SK-N-SH (cell line): ENCODE data around the gene AUH. TPM values are rescaled to one million over a fixed set of nuclear protein-coding genes. Genes with fewer than 3 reads are reported as not detected.

Experiments used
- CTCF ChIA-PET: fragments of 300-600, 350-600 bp; formaldehyde crosslinking; extraction: SDS; loops from one replicate; lab custom pipeline; 2021; lab: Yijun Ruan, JAX
- POLR2A ChIA-PET: fragments of 350-600 bp; sonication (Branson Sonifier 250); formaldehyde crosslinking; extraction: SDS; loops from one replicate; lab custom pipeline; 2020; ENCODE audit warnings: antibody characterized with exemption, inconsistent platforms; lab: Yijun Ruan, JAX
- DNase-seq: peaks from one replicate; pipeline ENCODE4 v3.0.0; 2012
- H2AFZ ChIP-seq: fragments of 200-600 bp; sonication (generic); 2 replicates; pipeline ENCODE4 v1.8.1; 2016; ENCODE audit warnings: antibody characterized with exemption, mild to moderate bottlenecking, low read depth
- H3F3A ChIP-seq: fragments of 200-600 bp; sonication (generic); replicated peaks from 2 replicates; pipeline ENCODE3; 2016; ENCODE audit warnings: antibody characterized with exemption, mild to moderate bottlenecking; ENCODE audit not compliant: insufficient read depth
- H3K27ac ChIP-seq, 2 experiments: fragments of 200-500 bp in 1 of 2; fragments of 200-600 bp in 1 of 2; sonication (Bioruptor generic) in 1 of 2; sonication (generic), shearing (Covaris generic) in 1 of 2; 2 replicates each; pipeline versions ENCODE4 v1.5.1 to v1.6.1; 2014 to 2016; ENCODE audit warnings: low read depth in 2 of 2, inconsistent platforms in 1 of 2, low read length in 1 of 2, mild to moderate bottlenecking in 1 of 2, mixed read lengths in 1 of 2
- H3K27me3 ChIP-seq: fragments of 200-600 bp; sonication (generic), shearing (Covaris generic); 2 replicates; pipeline ENCODE4 v1.6.1; 2016; ENCODE audit warnings: mixed run types; ENCODE audit not compliant: insufficient read depth
- H3K36me3 ChIP-seq, 2 experiments: fragments of 200-500 bp in 1 of 2; fragments of 200-600 bp in 1 of 2; sonication (Bioruptor generic) in 1 of 2; sonication (generic) in 1 of 2; replicated peaks in 1 of 2; 2 replicates each; pipeline versions ENCODE3 to v1.5.1; 2014 to 2016; ENCODE audit warnings: low read length in 1 of 2, mild to moderate bottlenecking in 1 of 2; ENCODE audit not compliant: insufficient read depth in 2 of 2, control insufficient read depth in 1 of 2
- H3K4me1 ChIP-seq, 2 experiments: fragments of 200-500 bp in 1 of 2; fragments of 200-600 bp in 1 of 2; sonication (Bioruptor generic) in 1 of 2; sonication (generic), shearing (Covaris generic) in 1 of 2; 2 replicates each; pipeline versions ENCODE4 v1.5.1 to v1.6.1; 2014 to 2016; ENCODE audit warnings: low read depth in 1 of 2, low read length in 1 of 2, mixed run types in 1 of 2; ENCODE audit not compliant: insufficient read depth in 2 of 2, control insufficient read depth in 1 of 2
- H3K4me2 ChIP-seq: fragments of 200-600 bp; sonication (generic), shearing (Covaris generic); 2 replicates; pipeline ENCODE4 v1.6.1; 2017; ENCODE audit warnings: mixed run types
- H3K4me3 ChIP-seq, 2 experiments: fragments of 200-500 bp in 1 of 2; fragments of 200-600 bp in 1 of 2; sonication (Bioruptor generic) in 1 of 2; sonication (generic), shearing (Covaris generic) in 1 of 2; 2 replicates each; pipeline versions ENCODE4 v1.5.1 to v1.8.1; 2014 to 2016; ENCODE audit warnings: low read depth in 2 of 2, inconsistent platforms in 1 of 2, low read length in 1 of 2, mild to moderate bottlenecking in 1 of 2, mixed read lengths in 1 of 2, moderate library complexity in 1 of 2
- H3K79me2 ChIP-seq: fragments of 200-600 bp; sonication (generic); 2 replicates; pipeline ENCODE4 v1.8.1; 2017; ENCODE audit warnings: mild to moderate bottlenecking; ENCODE audit not compliant: insufficient read depth
- H3K9ac ChIP-seq: fragments of 200-600 bp; sonication (generic); 2 replicates; pipeline ENCODE4 v1.6.1; 2017; ENCODE audit warnings: mixed run types
- H3K9me2 ChIP-seq: fragments of 200-600 bp; sonication (generic); 2 replicates; pipeline ENCODE4 v1.6.1; 2017; ENCODE audit warnings: mixed run types
- H3K9me3 ChIP-seq: fragments of 200-600 bp; sonication (generic); 2 replicates; pipeline ENCODE4 v1.6.1; 2017; ENCODE audit warnings: mixed run types, mild to moderate bottlenecking, moderate library complexity
- H4K20me1 ChIP-seq: fragments of 200-600 bp; sonication (generic); 2 replicates; pipeline ENCODE4 v1.6.1; 2017; ENCODE audit warnings: mild to moderate bottlenecking, mixed run types; ENCODE audit not compliant: insufficient read depth
- CHD2 ChIP-seq: fragments of 150-350 bp; IDR thresholded peaks from 2 replicates; pipeline ENCODE4 v1.6.1; 2018; ENCODE audit warnings: low read length; ENCODE audit not compliant: partially characterized antibody
- EP300 ChIP-seq, 2 experiments: IDR thresholded peaks; 2 replicates each; pipeline versions ENCODE4 v1.4.0 to v1.6.1; 2012; ENCODE audit warnings: borderline replicate concordance in 1 of 2, low read depth in 1 of 2, low read length in 1 of 2
- GABPA ChIP-seq: IDR thresholded peaks from 2 replicates; pipeline ENCODE4 v1.4.0; 2012; ENCODE audit warnings: low read depth, mild to moderate bottlenecking
- GATA2 ChIP-seq: sonication (generic); formaldehyde crosslinking; IDR thresholded peaks from 2 replicates; pipeline ENCODE4 v1.5.0; 2020; ENCODE audit warnings: mild to moderate bottlenecking, missing genetic modification reagents
- JUND ChIP-seq: IDR thresholded peaks from 2 replicates; pipeline ENCODE4 v1.4.0; 2012
- MXI1 ChIP-seq: IDR thresholded peaks from 2 replicates; pipeline ENCODE4 v1.6.1; 2012; ENCODE audit warnings: mild to moderate bottlenecking, low read depth, low read length, improper control_type of control experiment
- NFIC ChIP-seq: IDR thresholded peaks from 2 replicates; pipeline ENCODE4 v1.4.0; 2012; ENCODE audit warnings: borderline replicate concordance
- RAD21 ChIP-seq: IDR thresholded peaks from 2 replicates; pipeline ENCODE4 v1.6.1; 2012; ENCODE audit warnings: mild to moderate bottlenecking, low read length
- RFX5 ChIP-seq: IDR thresholded peaks from 2 replicates; pipeline ENCODE4 v1.6.1; 2012; ENCODE audit warnings: mild to moderate bottlenecking, improper control_type of control experiment, low read length
- SIN3A ChIP-seq: IDR thresholded peaks from 2 replicates; pipeline ENCODE4 v1.6.1; 2012; ENCODE audit warnings: low read depth, mild to moderate bottlenecking, low read length, moderate library complexity, borderline replicate concordance
- TAF1 ChIP-seq: IDR thresholded peaks from 2 replicates; pipeline ENCODE4 v1.6.1; 2012; ENCODE audit warnings: low read depth, mild to moderate bottlenecking, low read length, moderate library complexity, borderline replicate concordance
- TCF12 ChIP-seq: IDR thresholded peaks from 2 replicates; pipeline ENCODE4 v1.4.0; 2012
- YY1 ChIP-seq: IDR thresholded peaks from 2 replicates; pipeline ENCODE4 v1.4.0; 2012; ENCODE audit warnings: low read depth, mild to moderate bottlenecking
- WGBS: methylation state at CpG from one replicate; pipeline ENCODE4 v1.1.6; 2017; ENCODE audit warnings: low lambda C conversion rate; 5-methylcytosine and 5-hydroxymethylcytosine counted together
- polyA plus RNA-seq, 3 experiments: library from polyadenylated mRNA; depleted of rRNA; stranded (reverse); fragments of >200 nt; gene quantifications; 2 replicates each; pipeline ENCODE4 v1.2.3, GENCODE V29; 2012
- TF ChIP-seq, protein P1 (sequence below): IDR thresholded peaks from 2 replicates; pipeline ENCODE4 v1.4.0; 2012; ENCODE audit warnings: low read depth, borderline replicate concordance
- TF ChIP-seq, protein P2 (sequence below): fragments of 200-600 bp; sonication (generic); IDR thresholded peaks from 2 replicates; pipeline ENCODE4 v1.6.1; 2017; ENCODE audit warnings: antibody characterized with exemption, mild to moderate bottlenecking, moderate library complexity
- TF ChIP-seq, protein P3 (sequence below): IDR thresholded peaks from 2 replicates; pipeline ENCODE4 v1.4.0; 2012; ENCODE audit warnings: low read depth

AUH gene
- polyA plus RNA-seq, 1 of the 3 experiments (the other 2 are of a cell fraction) = 7.6 TPM

- Histone ChIP-seq H3K4me3 (no peak overlapping the region), H3K9me2 (no peaks in the 10 kb centered on the region)
- 67% methylated on average over 5 of the region's 5 CpGs for WGBS
These were observed 60.6 kb downstream of the AUH start for GRCh38 chr9:91301161-91301560.

GRCh38 chr9:91298311-91298710, 63.4 kb downstream of the AUH start:
- ChIA-PET CTCF (interaction anchor here (1.4 kb wide), 1 partner anchor 9 kb away, joined by 3 read pairs; no protein-coding TSS in a partner anchor), POLR2A (no interaction called here)
- H3K4me2 ChIP-seq = no peak overlapping the region
- H3K36me3 ChIP-seq = peaks cover 7 to 15% of the 10 kb centered on the region in 2 experiments
- H2AFZ ChIP-seq = no peak overlapping the region
- no peaks in the 10 kb centered on the region for H3K9me3 ChIP-seq
- no peaks in the 10 kb centered on the region for H3K9me2 ChIP-seq
- no peak overlapping the region for H3K4me3 ChIP-seq
- no peak for DNase-seq
- H3K27ac ChIP-seq = no peak overlapping the region
- H3K9ac ChIP-seq = no peak overlapping the region
- H3K4me1 ChIP-seq = peaks cover 0 to 17% of the 10 kb centered on the region in 2 experiments; a peak in 1 of 4 replicates
- no peaks in the 10 kb centered on the region for H3F3A ChIP-seq
- H3K27me3 ChIP-seq = no peaks in the 10 kb centered on the region
- H4K20me1 ChIP-seq = no peaks in the 10 kb centered on the region
- TF ChIP-seq, protein P1, sequence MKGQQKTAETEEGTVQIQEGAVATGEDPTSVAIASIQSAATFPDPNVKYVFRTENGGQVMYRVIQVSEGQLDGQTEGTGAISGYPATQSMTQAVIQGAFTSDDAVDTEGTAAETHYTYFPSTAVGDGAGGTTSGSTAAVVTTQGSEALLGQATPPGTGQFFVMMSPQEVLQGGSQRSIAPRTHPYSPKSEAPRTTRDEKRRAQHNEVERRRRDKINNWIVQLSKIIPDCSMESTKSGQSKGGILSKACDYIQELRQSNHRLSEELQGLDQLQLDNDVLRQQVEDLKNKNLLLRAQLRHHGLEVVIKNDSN = no peak
- TF ChIP-seq CHD2 = no peak
- TF ChIP-seq JUND = no peak
- no peak for TF ChIP-seq EP300 (IDR thresholded peaks at IDR 0.05; ENCODE audit: borderline replicate concordance in 1 of 2, low read depth in 1 of 2, low read length in 1 of 2)
- TF ChIP-seq SIN3A = no peak
- TF ChIP-seq RFX5 = no peak
- H3K79me2 ChIP-seq = no peaks in the 10 kb centered on the region
- WGBS = 67% methylated on average over 2 of the region's 2 CpGs

More at GRCh38 chr9:91301161-91301560, 60.6 kb downstream of the AUH start:
- Histone ChIP-seq H3K79me2 (no peaks in the 10 kb centered on the region), H3F3A (peaks cover 5% of the 10 kb centered on the region), H3K4me1 (peaks cover 0 to 19% of the 10 kb centered on the region in 2 experiments; a peak in 1 of 4 replicates), H3K9ac (no peak overlapping the region), H3K9me3 (no peaks in the 10 kb centered on the region), H3K36me3 (peaks cover 0 to 4% of the 10 kb centered on the region in 2 experiments), H3K27me3 (no peaks in the 10 kb centered on the region), H3K4me2 (peak overlapping the region; percentile 54; the same call in 1 of the 2 replicates), H4K20me1 (no peaks in the 10 kb centered on the region), H2AFZ (no peak overlapping the region), H3K27ac (peak overlapping the region in 1 of 2 experiments; percentile 69; a peak in 2 of 4 replicates)
- ChIA-PET CTCF (interaction anchor here (0.7 to 1.3 kb wide), 2 partner anchors 16 to 18 kb away, joined by 3 read pairs; no protein-coding TSS in a partner anchor), POLR2A (no interaction called here)
- 0 out of 2 replicates have a peak, but pooled peaks have one; percentile 17 for TF ChIP-seq JUND
- no peak for TF ChIP-seq SIN3A
- no peak for DNase-seq

GRCh38 chr9:91297306-91297705, 64.4 kb downstream of the AUH start:
- no peak overlapping the region for H3K9ac ChIP-seq
- H3K4me1 ChIP-seq = peaks cover 0 to 13% of the 10 kb centered on the region in 2 experiments; a peak in 1 of 4 replicates
- H3K9me2 ChIP-seq = no peaks in the 10 kb centered on the region
- H3K36me3 ChIP-seq = peaks cover 7 to 15% of the 10 kb centered on the region in 2 experiments
- H3K9me3 ChIP-seq = no peaks in the 10 kb centered on the region
- no peak for DNase-seq
- no peak overlapping the region for H3K4me2 ChIP-seq
- H3K27me3 ChIP-seq = no peaks in the 10 kb centered on the region
- H3K4me3 ChIP-seq = no peak overlapping the region
- POLR2A ChIA-PET = no interaction called here
- H3F3A ChIP-seq = no peaks in the 10 kb centered on the region
- H3K27ac ChIP-seq = no peak overlapping the region
- H4K20me1 ChIP-seq = no peaks in the 10 kb centered on the region
- no peaks in the 10 kb centered on the region for H3K79me2 ChIP-seq
- no peak overlapping the region for H2AFZ ChIP-seq
- CTCF ChIA-PET = no interaction called here
- 100% methylated on average over 1 of the region's 1 CpG for WGBS
- no peak for TF ChIP-seq YY1
- no peak for TF ChIP-seq JUND
- no peak for TF ChIP-seq RAD21
- no peak for TF ChIP-seq GABPA
- no peak for TF ChIP-seq TAF1
- TF ChIP-seq TCF12 = no peak
- TF ChIP-seq GATA2 (CRISPR knock-in tag) = no peak
- TF ChIP-seq, protein P2, sequence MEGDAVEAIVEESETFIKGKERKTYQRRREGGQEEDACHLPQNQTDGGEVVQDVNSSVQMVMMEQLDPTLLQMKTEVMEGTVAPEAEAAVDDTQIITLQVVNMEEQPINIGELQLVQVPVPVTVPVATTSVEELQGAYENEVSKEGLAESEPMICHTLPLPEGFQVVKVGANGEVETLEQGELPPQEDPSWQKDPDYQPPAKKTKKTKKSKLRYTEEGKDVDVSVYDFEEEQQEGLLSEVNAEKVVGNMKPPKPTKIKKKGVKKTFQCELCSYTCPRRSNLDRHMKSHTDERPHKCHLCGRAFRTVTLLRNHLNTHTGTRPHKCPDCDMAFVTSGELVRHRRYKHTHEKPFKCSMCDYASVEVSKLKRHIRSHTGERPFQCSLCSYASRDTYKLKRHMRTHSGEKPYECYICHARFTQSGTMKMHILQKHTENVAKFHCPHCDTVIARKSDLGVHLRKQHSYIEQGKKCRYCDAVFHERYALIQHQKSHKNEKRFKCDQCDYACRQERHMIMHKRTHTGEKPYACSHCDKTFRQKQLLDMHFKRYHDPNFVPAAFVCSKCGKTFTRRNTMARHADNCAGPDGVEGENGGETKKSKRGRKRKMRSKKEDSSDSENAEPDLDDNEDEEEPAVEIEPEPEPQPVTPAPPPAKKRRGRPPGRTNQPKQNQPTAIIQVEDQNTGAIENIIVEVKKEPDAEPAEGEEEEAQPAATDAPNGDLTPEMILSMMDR = no peak
- no peak for TF ChIP-seq MXI1
- TF ChIP-seq NFIC = no peak
- TF ChIP-seq SIN3A = no peak
- TF ChIP-seq, protein P3, sequence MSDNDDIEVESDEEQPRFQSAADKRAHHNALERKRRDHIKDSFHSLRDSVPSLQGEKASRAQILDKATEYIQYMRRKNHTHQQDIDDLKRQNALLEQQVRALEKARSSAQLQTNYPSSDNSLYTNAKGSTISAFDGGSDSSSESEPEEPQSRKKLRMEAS = no peak
